ENCODE measurements around the gene TCEAL8.
"Not testable (repeated sequence)": the region's sequence is repeated elsewhere in the genome, so short reads cannot be mapped to it uniquely, and the experiment has no call there.

Gene TCEAL8

GRCh38 chrX:103254921-103255493 is at the start of gene TCEAL8:
Gene TCEAL8 (minus strand): TSS chrX:103255155. CDS start chrX:103253979, 1,176 bp downstream.
- DNase-seq (ENCODE audit: low read depth in 2 of 2), result peak; percentile 32 to 34

GRCh38 chrX:103304705-103305104 is 49.8 kb upstream of the TCEAL8 start:
- no peak for DNase-seq (ENCODE audit: low read depth in 2 of 2)

GRCh38 chrX:103293118-103293517 is 38.2 kb upstream of the TCEAL8 start:
- DNase-seq (ENCODE audit: low read depth in 2 of 2), result no peak

GRCh38 chrX:103279624-103280023 is 24.7 kb upstream of the TCEAL8 start:
- no peak for DNase-seq (ENCODE audit: low read depth in 2 of 2)

GRCh38 chrX:103276581-103277002 is 21.6 kb upstream of the TCEAL8 start, which contains the start of gene TCEAL5:
Gene TCEAL5 (minus strand): TSS chrX:103276750. CDS start chrX:103274563, 2,187 bp downstream.
- no peak for DNase-seq (ENCODE audit: low read depth in 2 of 2)

- DNase-seq (ENCODE audit: low read depth in 2 of 2), result no peak
These were observed 21.1 kb upstream of the TCEAL8 start for GRCh38 chrX:103275947-103276567.

- DNase-seq (ENCODE audit: low read depth in 2 of 2), result no peak
These were observed 19.3 kb upstream of the TCEAL8 start for GRCh38 chrX:103274284-103274683.

GRCh38 chrX:103258275-103258674 is 3.3 kb upstream of the TCEAL8 start:
- no peak for DNase-seq (ENCODE audit: low read depth in 2 of 2)

GRCh38 chrX:103256651-103257050 is 1.7 kb upstream of the TCEAL8 start:
- no peak for DNase-seq (ENCODE audit: low read depth in 2 of 2)

- no peak for DNase-seq (ENCODE audit: low read depth in 2 of 2)
These were observed 657 bp downstream of the TCEAL8 start for GRCh38 chrX:103254171-103254824.

GRCh38 chrX:103253608-103254007 is 1.3 kb downstream of the TCEAL8 start:
- no peak for DNase-seq (ENCODE audit: low read depth in 2 of 2)

- DNase-seq (ENCODE audit: low read depth in 2 of 2), result no peak
These were observed 4.0 kb downstream of the TCEAL8 start for GRCh38 chrX:103250977-103251376.

- no peak for DNase-seq (ENCODE audit: low read depth in 2 of 2)
These were observed 5.2 kb downstream of the TCEAL8 start for GRCh38 chrX:103249805-103250204.

- no peak for DNase-seq (ENCODE audit: low read depth in 2 of 2)
These were observed 6.4 kb downstream of the TCEAL8 start for GRCh38 chrX:103248553-103248952.

GRCh38 chrX:103240155-103240554 is 14.8 kb downstream of the TCEAL8 start:
- no peak for DNase-seq (ENCODE audit: low read depth in 2 of 2)

- DNase-seq (ENCODE audit: low read depth in 2 of 2), result no peak
These were observed 18.7 kb downstream of the TCEAL8 start for GRCh38 chrX:103236296-103236695.

GRCh38 chrX:103235608-103236007 is 19.3 kb downstream of the TCEAL8 start:
- DNase-seq (ENCODE audit: low read depth in 2 of 2), result not testable (repeated sequence)

- no peak for DNase-seq (ENCODE audit: low read depth in 2 of 2)
These were observed 20.1 kb downstream of the TCEAL8 start for GRCh38 chrX:103234869-103235268.

GRCh38 chrX:103233263-103233662 is 21.7 kb downstream of the TCEAL8 start:
- DNase-seq (ENCODE audit: low read depth in 2 of 2), result no peak

GRCh38 chrX:103225918-103226317 is 29.0 kb downstream of the TCEAL8 start:
- not testable (repeated sequence) for DNase-seq (ENCODE audit: low read depth in 2 of 2)

GRCh38 chrX:103220511-103221323 is 34.2 kb downstream of the TCEAL8 start:
- DNase-seq (ENCODE audit: low read depth in 2 of 2), result no peak

GRCh38 chrX:103215425-103215991 is 39.4 kb downstream of the TCEAL8 start:
- DNase-seq (ENCODE audit: low read depth in 2 of 2), result peak in 1 of 2 donors; percentile 17

All from stimulated activated CD4-positive, alpha-beta T cell treated with anti-CD3 and anti-CD28 coated beads, Interleukin-1b, Interleukin-23, amount 100 ng/mL, for 4 hours (primary cell).